GM23248 (cell line): ENCODE data around the gene MLST8. TPM values are rescaled to one million over a fixed set of nuclear protein-coding genes. Genes with fewer than 3 reads are reported as not detected.
A peak's percentile ranks its signal among the peaks of the same experiment; 100 is the strongest.

Source experiments
- DNase-seq: peaks from one replicate; pipeline ENCODE4 v3.0.0-alpha.2; 2015
- H2AFZ ChIP-seq: fragments of 200-600 bp; sonication (generic); 2 replicates; pipeline ENCODE4 v1.6.1; 2016; ENCODE audit warnings: antibody characterized with exemption
- H3F3A ChIP-seq: fragments of 200-600 bp; sonication (generic); 2 replicates; pipeline ENCODE4 v1.6.1; 2016; ENCODE audit warnings: mild to moderate bottlenecking, antibody characterized with exemption, mixed run types; ENCODE audit not compliant: insufficient read depth
- H3K27ac ChIP-seq: fragments of 200-600 bp; sonication (generic); 2 replicates; pipeline ENCODE4 v1.5.1; 2016; ENCODE audit warnings: mild to moderate bottlenecking
- H3K27me3 ChIP-seq: fragments of 200-600 bp; sonication (generic); replicated peaks from 2 replicates; pipeline ENCODE4 v1.6.1; 2016; ENCODE audit warnings: mild to moderate bottlenecking; ENCODE audit not compliant: insufficient read depth
- H3K36me3 ChIP-seq: fragments of 200-600 bp; sonication (generic); 2 replicates; pipeline ENCODE4 v1.6.1; 2016; ENCODE audit warnings: low read depth, mild to moderate bottlenecking
- H3K4me1 ChIP-seq: fragments of 200-600 bp; sonication (generic); 2 replicates; pipeline ENCODE4 v1.6.1; 2016; ENCODE audit warnings: mild to moderate bottlenecking; ENCODE audit not compliant: insufficient read depth
- H3K4me2 ChIP-seq: fragments of 200-600 bp; sonication (generic); one replicate; pipeline ENCODE4 v1.6.1; 2016; ENCODE audit warnings: mild to moderate bottlenecking; ENCODE audit not compliant: unreplicated experiment
- H3K4me3 ChIP-seq: fragments of 200-600 bp; sonication (generic); 2 replicates; pipeline ENCODE4 v1.5.1; 2016; ENCODE audit warnings: mild to moderate bottlenecking
- H3K79me2 ChIP-seq: fragments of 200-600 bp; sonication (generic); 2 replicates; pipeline ENCODE4 v1.6.1; 2016; ENCODE audit warnings: mild to moderate bottlenecking; ENCODE audit not compliant: insufficient read depth
- H3K9ac ChIP-seq: fragments of 200-600 bp; sonication (generic); 2 replicates; pipeline ENCODE4 v1.6.1; 2016; ENCODE audit warnings: mild to moderate bottlenecking
- H3K9me2 ChIP-seq: fragments of 200-600 bp; sonication (generic); 2 replicates; pipeline ENCODE4 v1.6.1; 2016; ENCODE audit warnings: mixed run types, mild to moderate bottlenecking, moderate library complexity; ENCODE audit not compliant: insufficient read depth
- H3K9me3 ChIP-seq: fragments of 200-600 bp; sonication (generic); one replicate; pipeline ENCODE4 v1.6.1; 2017; ENCODE audit warnings: low read depth
- H4K20me1 ChIP-seq: fragments of 200-600 bp; sonication (generic); 2 replicates; pipeline ENCODE4 v1.6.0; 2016; ENCODE audit not compliant: insufficient read depth
- EZH2 ChIP-seq: fragments of 200-600 bp; sonication (generic); IDR thresholded peaks from 2 replicates; pipeline ENCODE4 v1.6.1; 2018; ENCODE audit warnings: antibody characterized with exemption, mild to moderate bottlenecking; ENCODE audit not compliant: insufficient read depth, poor library complexity, severe bottlenecking
- EZH2phosphoT487 ChIP-seq: fragments of 200-600 bp; sonication (generic); IDR thresholded peaks from 2 replicates; pipeline ENCODE4 v1.6.1; 2018; ENCODE audit warnings: antibody characterized with exemption, moderate library complexity, mild to moderate bottlenecking, low read depth; ENCODE audit not compliant: insufficient read depth
- WGBS, 2 experiments: methylation state at CpG; one replicate each; pipeline ENCODE4 v1.1.6; 2015 to 2017; ENCODE audit warnings: low lambda C conversion rate in 2 of 2, low coverage in 1 of 2; ENCODE audit errors: missing lambda C conversion rate in 2 of 2; 5-methylcytosine and 5-hydroxymethylcytosine counted together
- in situ Hi-C: fragments of 300-500 bp; cut with MboI; formaldehyde crosslinking; loops from 2 replicates; pipeline ENCODE4 v1.15.0; 2020
- polyA plus RNA-seq: library from polyadenylated mRNA; unstranded; fragments of >200 nt; fragmentation: Nextera tagmentation; extraction: Ambion mirVana; gene quantifications from 2 replicates; pipeline ENCODE4 v1.2.1, GENCODE V29; 2016
- total RNA-seq: library from RNA; depleted of rRNA; stranded (reverse); fragments of >200 nt; shearing (Covaris generic); gene quantifications from 2 replicates; pipeline ENCODE4 v1.2.3, GENCODE V29; 2014

Gene MLST8
- total and polyA plus RNA-seq, 2 experiments from 2014 or later = 46.5 to 62.9 TPM

GRCh38 chr16:2244926-2245795, 39.9 kb downstream of the MLST8 start:
- Histone ChIP-seq H3K27me3 (no peaks in the 10 kb centered on the region), H3K36me3 (peaks cover 12% of the 10 kb centered on the region; the same call in 1 of the 2 replicates), H4K20me1 (no peaks in the 10 kb centered on the region), H3K4me3 (no peak overlapping the region), H3K4me1 (peaks cover 5% of the 10 kb centered on the region; the same call in 1 of the 2 replicates), H3K9me2 (no peaks in the 10 kb centered on the region), H3K27ac (no peak overlapping the region), H3K4me2 (no peak overlapping the region), H3K79me2 (peaks cover 32% of the 10 kb centered on the region), H3F3A (no peaks in the 10 kb centered on the region), H2AFZ (no peak overlapping the region), H3K9ac (no peak overlapping the region), H3K9me3 (no peaks in the 10 kb centered on the region)
- TF ChIP-seq EZH2phosphoT487 (no peak), EZH2 (no peak)
- in situ Hi-C loops = no loop called here
- 90 to 92% methylated on average over 27 to 30 of the region's 30 CpGs for WGBS, 2 experiments
- DNase-seq = no peak

GRCh38 chr16:2246301-2246885, 41.1 kb downstream of the MLST8 start:
- no peak overlapping the region for H2AFZ ChIP-seq
- no peaks in the 10 kb centered on the region for H3K27me3 ChIP-seq
- H3K79me2 ChIP-seq = peaks cover 41% of the 10 kb centered on the region
- TF ChIP-seq EZH2phosphoT487 (no peak), EZH2 (no peak)
- in situ Hi-C loops = no loop called here
- no peak overlapping the region for H3K9ac ChIP-seq
- H3K36me3 ChIP-seq = peaks cover 12% of the 10 kb centered on the region; the same call in 1 of the 2 replicates
- no peak for DNase-seq
- H3K4me2 ChIP-seq = no peak overlapping the region
- no peaks in the 10 kb centered on the region for H3K9me2 ChIP-seq
- no peak overlapping the region for H3K27ac ChIP-seq
- no peaks in the 10 kb centered on the region for H3F3A ChIP-seq
- WGBS, 2 experiments = 91 to 93% methylated on average over 18 of the region's 18 CpGs
- H3K4me1 ChIP-seq = peaks cover 9% of the 10 kb centered on the region; the same call in 1 of the 2 replicates
- no peaks in the 10 kb centered on the region for H3K9me3 ChIP-seq
- no peaks in the 10 kb centered on the region for H4K20me1 ChIP-seq
- no peak overlapping the region for H3K4me3 ChIP-seq

- H3K9ac ChIP-seq = peak overlapping the region; percentile 90
- H3K4me2 ChIP-seq = peak overlapping the region; percentile 97
- peaks cover 50% of the 10 kb centered on the region for H3K79me2 ChIP-seq
- H4K20me1 ChIP-seq = 0 out of 2 replicates have a peak, but pooled peaks cover 3% of the 10 kb centered on the region
- peaks cover 14% of the 10 kb centered on the region; the same call in 1 of the 2 replicates for H3K4me1 ChIP-seq
- peaks cover 22% of the 10 kb centered on the region for H3F3A ChIP-seq
- TF ChIP-seq EZH2 (no peak), EZH2phosphoT487 (no peak)
- 3 to 6% methylated on average over 26 to 34 of the region's 35 CpGs for WGBS, 2 experiments
- peak overlapping the region; percentile 92 for H3K4me3 ChIP-seq
- H2AFZ ChIP-seq = peak overlapping the region; percentile 86
- H3K27ac ChIP-seq = peak overlapping the region; percentile 73
- peaks cover 20% of the 10 kb centered on the region for H3K36me3 ChIP-seq
- DNase-seq = peak; percentile 50
- in situ Hi-C loops = no loop called here
- H3K9me3 ChIP-seq = no peaks in the 10 kb centered on the region
- H3K27me3 ChIP-seq = no peaks in the 10 kb centered on the region
- no peaks in the 10 kb centered on the region for H3K9me2 ChIP-seq
Observed at GRCh38 chr16:2250652-2251295, 45.5 kb downstream of the MLST8 start.

GRCh38 chr16:2251296-2252111, 46.2 kb downstream of the MLST8 start, which contains the start of gene ECI1:
Gene ECI1, minus strand, starts transcription at chr16:2251587. Its CDS starts 21 bp downstream, at chr16:2251566.
- Histone ChIP-seq H4K20me1 (0 out of 2 replicates have a peak, but pooled peaks cover 3% of the 10 kb centered on the region), H3K4me2 (peak within 1 kb of the TSS; percentile 97), H3K9ac (peak within 1 kb of the TSS; percentile 90), H3K4me3 (peak within 1 kb of the TSS; percentile 92), H3K9me2 (no peaks in the 10 kb centered on the region), H3K4me1 (peaks cover 14% of the 10 kb centered on the region; the same call in 1 of the 2 replicates), H3K79me2 (peaks cover 58% of the 10 kb centered on the region), H3F3A (peaks cover 28% of the 10 kb centered on the region), H3K27ac (peak within 1 kb of the TSS; percentile 73), H2AFZ (peak within 1 kb of the TSS; percentile 86), H3K9me3 (no peaks in the 10 kb centered on the region), H3K36me3 (peaks cover 27% of the 10 kb centered on the region), H3K27me3 (no peaks in the 10 kb centered on the region)
- DNase-seq = peak; percentile 98
- in situ Hi-C loops = no loop called here
- TF ChIP-seq EZH2 (no peak), EZH2phosphoT487 (no peak)
- 4 to 5% methylated on average over 50 to 53 of the region's 88 CpGs for WGBS, 2 experiments
